IMR-90 (cell line): Measurements from ENCODE around the gene ARHGAP5. TPM values are rescaled to one million over a fixed set of nuclear protein-coding genes. Genes with fewer than 3 reads are reported as not detected.

Experiments used
- ATAC-seq: fragments of 200-7000 bp; cut with Tn5 transposase; 2 replicates; pipeline ENCODE4 v1.9.1; 2020; ENCODE audit warnings: low read depth, mild to moderate bottlenecking, moderate library complexity
- BruUV-seq: library from RNA; stranded (reverse); fragments of 400-500 nt; replicated peaks from 2 replicates; lab custom pipeline; 2021; lab: Mats Ljungman, UMichigan
- CTCF ChIA-PET: fragments of 300-600 bp; formaldehyde crosslinking; extraction: SDS; loops from one replicate; lab custom pipeline; 2021; ENCODE audit warnings: antibody characterized with exemption; lab: Yijun Ruan, JAX
- POLR2A ChIA-PET: fragments of 300-600 bp; sonication (Branson Sonifier 250); formaldehyde crosslinking; loops from one replicate; lab custom pipeline; 2022; ENCODE audit warnings: antibody characterized with exemption; ENCODE audit not compliant: unreplicated experiment; lab: Charles Lee
- DNase-seq: peaks from one replicate; pipeline ENCODE4 v3.0.0; 2013
- H2AFZ ChIP-seq: replicated peaks from 2 replicates; pipeline ENCODE3; 2013; ENCODE audit warnings: low read length, mild to moderate bottlenecking; ENCODE audit not compliant: poor library complexity
- H2AK5ac ChIP-seq: 2 replicates; pipeline ENCODE4 v1.6.1; 2013; ENCODE audit warnings: low read depth, low read length, inconsistent platforms
- H2AK9ac ChIP-seq: replicated peaks from 2 replicates; pipeline ENCODE3; 2013; ENCODE audit warnings: mild to moderate bottlenecking, low read depth, low read length, moderate library complexity; ENCODE audit not compliant: poor library complexity
- H2BK120ac ChIP-seq: 2 replicates; pipeline ENCODE4 v1.6.1; 2013; ENCODE audit warnings: low read depth, low read length, inconsistent platforms
- H2BK15ac ChIP-seq: 3 replicates; pipeline ENCODE4 v1.6.1; 2013; ENCODE audit warnings: low read depth, low read length, inconsistent platforms
- H2BK20ac ChIP-seq: 2 replicates; pipeline ENCODE4 v1.6.1; 2013; ENCODE audit warnings: low read depth, mild to moderate bottlenecking, inconsistent platforms, low read length, moderate library complexity
- H2BK5ac ChIP-seq: 2 replicates; pipeline ENCODE4 v1.6.1; 2013; ENCODE audit warnings: mild to moderate bottlenecking, low read depth, low read length, inconsistent platforms; ENCODE audit not compliant: poor library complexity, severe bottlenecking
- H3K14ac ChIP-seq: replicated peaks from 2 replicates; pipeline ENCODE4 v1.6.1; 2013; ENCODE audit warnings: low read depth, low read length, inconsistent platforms
- H3K18ac ChIP-seq: 2 replicates; pipeline ENCODE4 v1.6.1; 2013; ENCODE audit warnings: low read depth, low read length, control low read depth
- H3K23ac ChIP-seq: 2 replicates; pipeline ENCODE4 v1.6.1; 2013; ENCODE audit warnings: low read depth, low read length, inconsistent platforms
- H3K27ac ChIP-seq: 2 replicates; pipeline ENCODE4 v1.5.1; 2013; ENCODE audit warnings: mild to moderate bottlenecking, control low read depth, low read length; ENCODE audit not compliant: insufficient read depth
- H3K27me3 ChIP-seq: 2 replicates; pipeline ENCODE4 v1.6.1; 2013; ENCODE audit warnings: low read length; ENCODE audit not compliant: control insufficient read depth, insufficient read depth
- H3K36me3 ChIP-seq: 2 replicates; pipeline ENCODE4 v1.6.1; 2013; ENCODE audit warnings: low read length, mixed read lengths; ENCODE audit not compliant: control insufficient read depth, insufficient read depth
- H3K4ac ChIP-seq: 2 replicates; pipeline ENCODE4 v1.6.1; 2013; ENCODE audit warnings: low read depth, low read length, inconsistent platforms
- H3K4me1 ChIP-seq: 2 replicates; pipeline ENCODE4 v1.6.1; 2013; ENCODE audit warnings: low read length, mixed read lengths; ENCODE audit not compliant: control insufficient read depth, insufficient read depth
- H3K4me2 ChIP-seq: 2 replicates; pipeline ENCODE4 v1.6.1; 2013; ENCODE audit warnings: low read depth, mild to moderate bottlenecking, control low read depth, low read length, moderate library complexity
- H3K4me3 ChIP-seq: 2 replicates; pipeline ENCODE4 v1.5.1; 2013; ENCODE audit warnings: low read depth, mild to moderate bottlenecking, control low read depth, low read length, moderate library complexity; ENCODE audit not compliant: insufficient read depth
- H3K56ac ChIP-seq: 2 replicates; pipeline ENCODE4 v1.6.1; 2013; ENCODE audit warnings: low read length, inconsistent platforms; ENCODE audit not compliant: insufficient read depth; ENCODE audit errors: extremely low read depth
- H3K79me1 ChIP-seq, 2 experiments: 2 replicates each; pipeline ENCODE4 v1.6.1; 2013; ENCODE audit warnings: low read length in 2 of 2, inconsistent platforms in 1 of 2, low read depth in 1 of 2
- H3K9ac ChIP-seq: 2 replicates; pipeline ENCODE4 v1.6.1; 2013; ENCODE audit warnings: low read depth, low read length, control low read depth
- H3K9me1 ChIP-seq: 2 replicates; pipeline ENCODE4 v1.6.1; 2013; ENCODE audit warnings: low read length, inconsistent platforms; ENCODE audit not compliant: insufficient read depth
- H3K9me3 ChIP-seq: 2 replicates; pipeline ENCODE4 v1.6.1; 2013; ENCODE audit warnings: low read length; ENCODE audit not compliant: control insufficient read depth, insufficient read depth
- H4K20me1 ChIP-seq: 2 replicates; pipeline ENCODE4 v1.6.1; 2013; ENCODE audit warnings: low read length, inconsistent platforms; ENCODE audit not compliant: insufficient read depth
- H4K5ac ChIP-seq: 2 replicates; pipeline ENCODE4 v1.6.1; 2013; ENCODE audit warnings: mild to moderate bottlenecking, low read depth, low read length, control low read depth
- H4K8ac ChIP-seq, 2 experiments: 2 replicates each; pipeline ENCODE4 v1.6.1; 2013; ENCODE audit warnings: low read depth in 2 of 2, low read length in 2 of 2, control low read depth in 1 of 2, inconsistent platforms in 1 of 2
- H4K91ac ChIP-seq: 2 replicates; pipeline ENCODE4 v1.6.1; 2013; ENCODE audit warnings: low read depth, low read length, inconsistent platforms; ENCODE audit not compliant: insufficient read depth
- CEBPB ChIP-seq: IDR thresholded peaks from 2 replicates; pipeline ENCODE4 v1.6.1; 2012; ENCODE audit warnings: low read depth, low read length, improper control_type of control experiment
- CTCF ChIP-seq: conservative IDR thresholded peaks from 2 replicates; pipeline ENCODE4 v1.5.1; 2012; ENCODE audit warnings: mild to moderate bottlenecking, low read depth, low read length, improper control_type of control experiment
- FOS ChIP-seq: fragments of 150-350 bp; IDR thresholded peaks from 2 replicates; pipeline ENCODE4 v1.6.1; 2016; ENCODE audit warnings: low read depth, low read length
- MAFK ChIP-seq: IDR thresholded peaks from 2 replicates; pipeline ENCODE4 v1.6.1; 2012; ENCODE audit warnings: low read depth, low read length, improper control_type of control experiment
- MAZ ChIP-seq: IDR thresholded peaks from 2 replicates; pipeline ENCODE4 v1.6.1; 2012; ENCODE audit warnings: low read depth, mild to moderate bottlenecking, low read length, improper control_type of control experiment, moderate library complexity, borderline replicate concordance
- NFE2L2 ChIP-seq: fragments of 150-350 bp; IDR thresholded peaks from 2 replicates; pipeline ENCODE4 v1.6.1; 2016; ENCODE audit warnings: low read depth, mild to moderate bottlenecking, low read length
- POLR2A ChIP-seq: IDR thresholded peaks from 2 replicates; pipeline ENCODE4 v1.6.1; 2012; ENCODE audit warnings: mild to moderate bottlenecking, low read depth, low read length
- RAD21 ChIP-seq: IDR thresholded peaks from 2 replicates; pipeline ENCODE4 v1.6.1; 2012; ENCODE audit warnings: low read length, improper control_type of control experiment
- RFX5 ChIP-seq: IDR thresholded peaks from 2 replicates; pipeline ENCODE4 v1.8.0; 2012; ENCODE audit warnings: low read depth, mild to moderate bottlenecking, low read length, moderate library complexity
- SMC3 ChIP-seq: fragments of 150-350 bp; IDR thresholded peaks from 2 replicates; pipeline ENCODE4 v1.6.1; 2016; ENCODE audit warnings: low read depth, mild to moderate bottlenecking, antibody characterized with exemption, low read length, moderate library complexity
- USF2 ChIP-seq: fragments of 150-350 bp; IDR thresholded peaks from 2 replicates; pipeline ENCODE4 v1.6.1; 2017; ENCODE audit warnings: mild to moderate bottlenecking, antibody characterized with exemption, low read length, low read depth
- WGBS, 2 experiments: methylation state at CpG; one replicate each; pipeline versions ENCODE4 v1.1.5 to v1.1.7; 2013; ENCODE audit warnings: missing lambda C conversion rate in 2 of 2; ENCODE audit not compliant: insufficient read length in 1 of 2; ENCODE audit errors: extremely low coverage in 2 of 2; 5-methylcytosine and 5-hydroxymethylcytosine counted together
- dilution Hi-C: fragments of 300-500 bp; cut with HindIII; formaldehyde crosslinking; loops from one replicate; pipeline ENCODE4 v1.14.3; 2018; ENCODE audit warnings: low sequenced_read_pairs; ENCODE audit not compliant: unreplicated experiment
- in situ Hi-C: fragments of 300-500 bp; cut with MboI; formaldehyde crosslinking; loops from 3 replicates; pipeline ENCODE4 v1.14.3; 2019; ENCODE audit warnings: low sequenced_read_pairs, inconsistent platforms, mixed read lengths
- intact Hi-C: fragments of 100-400 bp; cut with micrococcal nuclease; formaldehyde crosslinking; loops from 2 replicates; pipeline ENCODE4 v1.10.0; 2022
- polyA plus RNA-seq, 3 experiments: library from polyadenylated mRNA; depleted of rRNA; stranded (reverse); fragments of >200 nt; gene quantifications; 2 replicates each; pipeline ENCODE4 v1.2.3, GENCODE V29; 2012; ENCODE audit warnings: low replicate concordance in 1 of 3
- total RNA-seq: library from RNA; depleted of rRNA; stranded (reverse); fragments of >200 nt; gene quantifications from 2 replicates; pipeline ENCODE4 v1.2.3, GENCODE V29; 2012

The ARHGAP5 gene
- total and polyA plus RNA-seq, 2 of the 4 experiments (the other 2 are of a cell fraction) = 7.4 to 45.3 TPM

GRCh38 chr14:32121948-32122347 lies 44.8 kb downstream of the ARHGAP5 start:
- no peak overlapping the region for H3K56ac ChIP-seq
- H3K14ac ChIP-seq = no peak overlapping the region
- no peak overlapping the region for H2BK20ac ChIP-seq
- H3K23ac ChIP-seq = no peak overlapping the region
- no peak for TF ChIP-seq MAFK
- no peak for TF ChIP-seq POLR2A
- no peak for TF ChIP-seq USF2
- no peak for TF ChIP-seq SMC3
- TF ChIP-seq RFX5 = no peak
- no peak for TF ChIP-seq RAD21
- TF ChIP-seq FOS = no peak
- TF ChIP-seq CTCF = no peak
- no peak for TF ChIP-seq CEBPB
- TF ChIP-seq NFE2L2 = no peak
- TF ChIP-seq MAZ = no peak
- intact Hi-C loops = loop anchor here (5.0 kb wide), 1 partner anchor 35 kb away; no protein-coding TSS in a partner anchor
- H4K8ac ChIP-seq = no peak overlapping the region
- H4K20me1 ChIP-seq = peaks cover 17% of the 10 kb centered on the region; the same call in 1 of the 2 replicates
- H3K18ac ChIP-seq = no peak overlapping the region
- H3K9me1 ChIP-seq = no peaks in the 10 kb centered on the region
- no CpG with 5 or more reads among the region's 1 CpG for WGBS, 2 experiments
- H2AFZ ChIP-seq = no peak overlapping the region
- H3K4ac ChIP-seq = no peak overlapping the region
- no peaks in the 10 kb centered on the region for H3K27me3 ChIP-seq
- BruUV-seq = no TSS peak
- in situ Hi-C loops = no loop called here
- no peak overlapping the region for H3K9ac ChIP-seq
- DNase-seq (peak; percentile 25), ATAC-seq (peak; percentile 53)
- H2BK120ac ChIP-seq = no peak overlapping the region
- no peaks in the 10 kb centered on the region for H3K9me3 ChIP-seq
- H3K4me1 ChIP-seq = 0 out of 2 replicates have a peak, but pooled peaks cover 2% of the 10 kb centered on the region
- H3K36me3 ChIP-seq = peaks cover 4% of the 10 kb centered on the region
- H2AK9ac ChIP-seq = no peak overlapping the region
- H4K91ac ChIP-seq = no peak overlapping the region
- no peak overlapping the region for H2BK15ac ChIP-seq
- ChIA-PET POLR2A (no interaction called here), CTCF (no interaction called here)
- H3K4me2 ChIP-seq = no peak overlapping the region
- H3K27ac ChIP-seq = no peak overlapping the region
- dilution Hi-C loops = no loop called here
- H3K79me1 ChIP-seq = peaks cover 18 to 46% of the 10 kb centered on the region in 2 experiments
- H3K4me3 ChIP-seq = no peak overlapping the region
- H2AK5ac ChIP-seq = no peak overlapping the region
- no peak overlapping the region for H4K5ac ChIP-seq
- no peak overlapping the region for H2BK5ac ChIP-seq
